Measurements from ENCODE around the gene PCK1. TPM values are rescaled to one million over a fixed set of nuclear protein-coding genes. Genes with fewer than 3 reads are reported as not detected.

PCK1 gene
- total RNA-seq, 2 donors from 2014 or later: not detected

DNA sequence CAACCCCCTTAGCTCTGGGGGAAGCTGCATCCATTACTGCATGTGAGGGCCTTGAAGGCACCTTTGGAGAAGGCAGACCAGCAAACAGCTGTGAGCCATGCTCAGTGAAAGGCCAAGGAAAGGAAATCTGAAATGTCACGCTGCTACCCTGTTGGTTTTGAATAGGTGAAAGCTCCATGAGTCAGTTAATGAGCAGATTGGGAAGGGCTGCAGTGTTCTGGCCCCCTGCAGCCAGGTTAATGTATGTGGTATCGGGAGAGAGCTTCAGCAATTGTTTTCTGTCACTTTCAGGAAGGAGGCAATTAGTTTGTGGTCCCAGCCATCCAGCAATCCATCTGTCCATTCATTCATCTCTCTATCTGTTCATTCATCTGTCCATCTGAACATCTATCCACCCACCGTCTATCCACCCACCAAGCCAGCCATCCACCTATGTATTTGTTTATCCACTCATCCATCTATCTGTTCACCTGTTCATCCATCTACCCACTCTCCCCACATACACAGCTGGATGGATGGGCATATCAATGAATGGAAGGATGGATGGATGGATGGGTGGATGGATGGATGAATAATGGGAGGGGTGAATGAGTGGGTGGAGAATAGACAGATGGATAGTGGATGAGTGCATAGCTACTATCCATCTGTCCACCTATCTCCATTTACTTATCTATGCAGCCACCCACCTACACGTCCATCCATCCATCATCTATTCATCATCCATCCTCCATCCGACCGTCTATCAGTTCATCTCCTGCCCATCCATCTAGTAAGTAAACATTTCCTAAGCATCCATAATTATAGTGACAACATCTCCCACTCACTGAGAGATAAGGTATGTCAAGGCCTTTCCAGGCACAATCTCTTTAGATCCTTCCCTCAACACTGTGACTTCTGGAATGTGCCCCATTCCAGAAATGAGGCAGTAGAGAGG lies 16.0 kb downstream of the PCK1 start:
- no peaks in the 10 kb centered on the region for H3K27me3 ChIP-seq (ENCODE audit: control insufficient read depth, insufficient read depth, low read length, poor library complexity, severe bottlenecking)
- H3K4me1 Mint-ChIP-seq: peaks cover 3% of the 10 kb centered on the region
- H3K27ac Mint-ChIP-seq: no peak overlapping the region

DNA sequence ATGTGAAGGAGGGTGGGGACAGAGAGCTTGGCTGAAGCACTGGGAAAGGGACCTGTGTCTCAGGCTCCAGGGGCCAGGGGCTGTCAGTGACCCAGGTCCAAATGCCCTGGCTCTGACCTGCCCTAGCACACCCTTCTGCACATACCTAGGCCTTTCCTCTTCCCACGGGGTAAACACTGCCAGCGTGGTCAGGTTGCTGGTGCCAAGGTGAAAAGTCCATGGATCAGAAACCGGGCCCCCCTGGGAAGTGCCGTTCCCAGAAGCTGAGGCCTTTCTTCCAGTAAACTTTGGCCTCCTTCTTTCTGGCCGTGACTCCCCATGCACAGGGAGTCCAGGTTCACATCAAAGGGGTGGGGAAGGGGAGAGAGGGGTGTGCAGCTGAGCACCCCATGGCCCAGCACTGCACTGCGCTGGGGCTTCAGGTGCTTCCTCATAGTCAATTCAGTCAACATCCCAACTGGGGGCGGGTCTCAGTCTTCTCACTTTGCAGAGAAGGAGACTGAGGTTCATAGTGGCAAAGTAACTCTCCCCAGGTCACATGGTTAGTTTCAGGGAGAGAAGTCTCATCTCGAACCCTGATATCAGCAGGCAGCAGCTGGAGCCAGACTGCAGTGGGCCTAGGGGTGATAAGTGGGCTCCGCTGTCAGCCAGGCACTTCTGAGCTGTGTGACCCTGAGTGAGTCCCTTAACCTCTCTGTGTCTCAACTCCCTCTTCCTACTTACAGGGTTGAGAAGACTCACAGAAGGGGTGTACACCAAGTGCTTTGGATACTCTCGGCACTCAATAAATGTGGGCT lies 17.0 kb downstream of the PCK1 start:
- Histone ChIP-seq H3K9me3 (ENCODE audit: control insufficient read depth, low read length) (no peaks in the 10 kb centered on the region), H3K4me3 (ENCODE audit: low read length) (no peak overlapping the region), H3K27me3 (ENCODE audit: control insufficient read depth, insufficient read depth, low read length, poor library complexity, severe bottlenecking) (no peaks in the 10 kb centered on the region), H3K9ac (ENCODE audit: extremely low read depth, low read length, poor library complexity, severe bottlenecking) (no peak overlapping the region), H3K27ac (ENCODE audit: low read depth, low read length) (no peak overlapping the region), H3K4me1 (ENCODE audit: control insufficient read depth, insufficient read depth, low read length) (no peaks in the 10 kb centered on the region), H3K36me3 (ENCODE audit: control insufficient read depth, insufficient read depth, low read length) (no peaks in the 10 kb centered on the region)
- no peak overlapping the region for H3K4me3 Mint-ChIP-seq
- 92 to 93% methylated on average over 4 to 10 of the region's 10 CpGs for WGBS, 2 experiments (ENCODE audit: insufficient coverage in 1 of 2, insufficient read length in 1 of 2)
- DNase-seq: no peak
- TF ChIP-seq, protein P1, sequence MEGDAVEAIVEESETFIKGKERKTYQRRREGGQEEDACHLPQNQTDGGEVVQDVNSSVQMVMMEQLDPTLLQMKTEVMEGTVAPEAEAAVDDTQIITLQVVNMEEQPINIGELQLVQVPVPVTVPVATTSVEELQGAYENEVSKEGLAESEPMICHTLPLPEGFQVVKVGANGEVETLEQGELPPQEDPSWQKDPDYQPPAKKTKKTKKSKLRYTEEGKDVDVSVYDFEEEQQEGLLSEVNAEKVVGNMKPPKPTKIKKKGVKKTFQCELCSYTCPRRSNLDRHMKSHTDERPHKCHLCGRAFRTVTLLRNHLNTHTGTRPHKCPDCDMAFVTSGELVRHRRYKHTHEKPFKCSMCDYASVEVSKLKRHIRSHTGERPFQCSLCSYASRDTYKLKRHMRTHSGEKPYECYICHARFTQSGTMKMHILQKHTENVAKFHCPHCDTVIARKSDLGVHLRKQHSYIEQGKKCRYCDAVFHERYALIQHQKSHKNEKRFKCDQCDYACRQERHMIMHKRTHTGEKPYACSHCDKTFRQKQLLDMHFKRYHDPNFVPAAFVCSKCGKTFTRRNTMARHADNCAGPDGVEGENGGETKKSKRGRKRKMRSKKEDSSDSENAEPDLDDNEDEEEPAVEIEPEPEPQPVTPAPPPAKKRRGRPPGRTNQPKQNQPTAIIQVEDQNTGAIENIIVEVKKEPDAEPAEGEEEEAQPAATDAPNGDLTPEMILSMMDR (conservative IDR thresholded peaks at IDR 0.05): no peak
- H3K36me3 Mint-ChIP-seq (ENCODE audit: low read depth): no peaks in the 10 kb centered on the region
- no peaks in the 10 kb centered on the region for H3K27me3 Mint-ChIP-seq (ENCODE audit: insufficient read depth)
- H3K9me3 Mint-ChIP-seq: no peaks in the 10 kb centered on the region
- no peak overlapping the region for H3K27ac Mint-ChIP-seq
- peaks cover 4% of the 10 kb centered on the region for H3K4me1 Mint-ChIP-seq

More for the DNA sequence above, 16.0 kb downstream of the PCK1 start:
- Histone ChIP-seq H3K9ac (ENCODE audit: extremely low read depth, low read length, poor library complexity, severe bottlenecking) (no peak overlapping the region), H3K27ac (ENCODE audit: low read depth, low read length) (no peak overlapping the region), H3K4me1 (ENCODE audit: control insufficient read depth, insufficient read depth, low read length) (no peaks in the 10 kb centered on the region), H3K9me3 (ENCODE audit: control insufficient read depth, low read length) (no peaks in the 10 kb centered on the region), H3K4me3 (ENCODE audit: low read length) (no peak overlapping the region), H3K36me3 (ENCODE audit: control insufficient read depth, insufficient read depth, low read length) (no peaks in the 10 kb centered on the region)
- no peaks in the 10 kb centered on the region for H3K36me3 Mint-ChIP-seq (ENCODE audit: low read depth)
- WGBS, 2 experiments (ENCODE audit: insufficient coverage in 1 of 2, insufficient read length in 1 of 2): 86 to 89% methylated on average over 1 to 6 of the region's 6 CpGs
- TF ChIP-seq, protein P1 (conservative IDR thresholded peaks at IDR 0.05): no peak
- H3K4me3 Mint-ChIP-seq: no peak overlapping the region
- no peaks in the 10 kb centered on the region for H3K9me3 Mint-ChIP-seq
- peaks cover 2% of the 10 kb centered on the region for H3K27me3 Mint-ChIP-seq (ENCODE audit: insufficient read depth)
- no peak for DNase-seq

DNA sequence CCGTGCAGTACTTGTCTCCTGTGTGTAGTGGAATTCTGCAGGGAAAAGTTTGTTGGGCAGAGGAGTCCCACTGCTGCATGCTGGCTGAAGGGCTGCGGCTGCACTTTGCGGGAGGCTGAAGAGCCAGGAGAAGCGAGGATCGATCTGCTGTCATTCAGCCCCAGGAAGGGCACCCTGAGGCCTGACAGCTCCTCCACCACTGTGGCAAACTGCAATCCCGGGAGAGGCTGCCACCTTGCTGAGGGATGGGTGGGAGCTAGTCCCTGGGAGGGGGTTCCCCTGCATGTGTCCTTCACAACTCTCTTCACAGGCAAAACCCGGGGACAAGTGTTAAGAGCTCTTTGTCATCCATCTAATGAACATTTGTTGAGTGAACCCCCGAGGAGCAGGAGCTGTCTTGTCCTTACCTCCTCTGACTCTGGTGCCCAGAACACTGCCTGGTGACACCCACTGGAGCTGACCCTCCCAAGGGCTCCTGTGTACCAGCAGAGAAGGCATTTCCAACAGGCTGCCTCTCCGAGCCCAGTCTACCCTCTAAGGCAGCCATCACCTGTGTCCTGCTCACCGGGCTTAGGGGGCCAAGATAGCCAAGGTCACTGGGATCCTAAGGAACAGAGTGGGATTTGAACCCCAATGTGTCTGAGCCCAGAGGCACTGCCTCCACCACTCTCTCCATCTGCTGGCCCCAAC lies 17.7 kb downstream of the PCK1 start:
- Mint-ChIP-seq H3K27me3 (ENCODE audit: insufficient read depth) (no peaks in the 10 kb centered on the region), H3K36me3 (ENCODE audit: low read depth) (no peaks in the 10 kb centered on the region), H3K4me3 (no peak overlapping the region), H3K27ac (no peak overlapping the region), H3K9me3 (no peaks in the 10 kb centered on the region), H3K4me1 (peaks cover 3% of the 10 kb centered on the region)
- DNase-seq: no peak
- TF ChIP-seq, protein P1 (conservative IDR thresholded peaks at IDR 0.05): no peak
- 92 to 93% methylated on average over 2 to 10 of the region's 10 CpGs for WGBS, 2 experiments (ENCODE audit: insufficient coverage in 1 of 2, insufficient read length in 1 of 2)
- no peak overlapping the region for H3K4me3 ChIP-seq (ENCODE audit: low read length)
- H3K36me3 ChIP-seq (ENCODE audit: control insufficient read depth, insufficient read depth, low read length): no peaks in the 10 kb centered on the region
- H3K27ac ChIP-seq (ENCODE audit: low read depth, low read length): no peak overlapping the region
- H3K27me3 ChIP-seq (ENCODE audit: control insufficient read depth, insufficient read depth, low read length, poor library complexity, severe bottlenecking): no peaks in the 10 kb centered on the region
- H3K9me3 ChIP-seq (ENCODE audit: control insufficient read depth, low read length): no peaks in the 10 kb centered on the region
- no peak overlapping the region for H3K9ac ChIP-seq (ENCODE audit: extremely low read depth, low read length, poor library complexity, severe bottlenecking)
- H3K4me1 ChIP-seq (ENCODE audit: control insufficient read depth, insufficient read depth, low read length): no peaks in the 10 kb centered on the region

All from endodermal cell (in vitro differentiated cells).